GM19467 (cell line): ENCODE measurements around the gene ECPAS.
"Not testable (repeated sequence)": the region's sequence is repeated elsewhere in the genome, so short reads cannot be mapped to it uniquely, and the experiment has no call there.

Experiments
- ATAC-seq: cut with Tn5 transposase; IDR thresholded peaks from one replicate; pipeline ENCODE4 v1.9.1; 2021; ENCODE audit warnings: mild to moderate bottlenecking, moderate library complexity; ENCODE audit not compliant: unreplicated experiment

Gene ECPAS

GRCh38 chr9:111414406-111414805 is 69.8 kb downstream of the ECPAS start:
- no peak for ATAC-seq

GRCh38 chr9:111413996-111414395 is 70.2 kb downstream of the ECPAS start:
- ATAC-seq: no peak

GRCh38 chr9:111412280-111412679 is 71.9 kb downstream of the ECPAS start:
- no peak for ATAC-seq

- no peak for ATAC-seq
Measured at GRCh38 chr9:111411266-111411665, 72.9 kb downstream of the ECPAS start.

- ATAC-seq: no peak
Measured at GRCh38 chr9:111407813-111408212, 76.4 kb downstream of the ECPAS start.

- no peak for ATAC-seq
Measured at GRCh38 chr9:111405701-111406100, 78.5 kb downstream of the ECPAS start.

- ATAC-seq: not testable (repeated sequence)
Measured at GRCh38 chr9:111401486-111401885, 82.7 kb downstream of the ECPAS start.

- ATAC-seq: no peak
Measured at GRCh38 chr9:111400564-111400898, 83.7 kb downstream of the ECPAS start.

- ATAC-seq: peak; percentile 59
Measured at GRCh38 chr9:111399772-111400563, 84.2 kb downstream of the ECPAS start.

- ATAC-seq: no peak
Measured at GRCh38 chr9:111399211-111399739, 84.9 kb downstream of the ECPAS start.

GRCh38 chr9:111393971-111394370 is 90.2 kb downstream of the ECPAS start:
- ATAC-seq: no peak

GRCh38 chr9:111389406-111389805 is 94.8 kb downstream of the ECPAS start:
- no peak for ATAC-seq

GRCh38 chr9:111386386-111386785 is 97.8 kb downstream of the ECPAS start:
- no peak for ATAC-seq

- no peak for ATAC-seq
Measured at GRCh38 chr9:111381006-111381405, 103.2 kb downstream of the ECPAS start.

GRCh38 chr9:111375817-111376564 is 108.2 kb downstream of the ECPAS start:
- no peak for ATAC-seq

- no peak for ATAC-seq
Measured at GRCh38 chr9:111375062-111375461, 109.1 kb downstream of the ECPAS start.

GRCh38 chr9:111372297-111372696 is 111.9 kb downstream of the ECPAS start:
- ATAC-seq: no peak

GRCh38 chr9:111366978-111367377 is 117.2 kb downstream of the ECPAS start:
- ATAC-seq: no peak

GRCh38 chr9:111362526-111362925 is 121.7 kb downstream of the ECPAS start:
- no peak for ATAC-seq

GRCh38 chr9:111360881-111361280 is 123.3 kb downstream of the ECPAS start:
- ATAC-seq: no peak

GRCh38 chr9:111356481-111357244 is 127.5 kb downstream of the ECPAS start:
- no peak for ATAC-seq
